Hematopoietic multipotent progenitor cell treated with erythropoietin and hydrocortisone succinate and interleukin-3 and kit ligand, for 4 days (in vitro differentiated cells): ENCODE data around the gene SLC25A25.
A peak's percentile ranks its signal among the peaks of the same experiment; 100 is the strongest.

Experiments used
- DNase-seq: peaks from one replicate; pipeline ENCODE4 v3.0.0-alpha.2; 2015

The SLC25A25 gene

DNA sequence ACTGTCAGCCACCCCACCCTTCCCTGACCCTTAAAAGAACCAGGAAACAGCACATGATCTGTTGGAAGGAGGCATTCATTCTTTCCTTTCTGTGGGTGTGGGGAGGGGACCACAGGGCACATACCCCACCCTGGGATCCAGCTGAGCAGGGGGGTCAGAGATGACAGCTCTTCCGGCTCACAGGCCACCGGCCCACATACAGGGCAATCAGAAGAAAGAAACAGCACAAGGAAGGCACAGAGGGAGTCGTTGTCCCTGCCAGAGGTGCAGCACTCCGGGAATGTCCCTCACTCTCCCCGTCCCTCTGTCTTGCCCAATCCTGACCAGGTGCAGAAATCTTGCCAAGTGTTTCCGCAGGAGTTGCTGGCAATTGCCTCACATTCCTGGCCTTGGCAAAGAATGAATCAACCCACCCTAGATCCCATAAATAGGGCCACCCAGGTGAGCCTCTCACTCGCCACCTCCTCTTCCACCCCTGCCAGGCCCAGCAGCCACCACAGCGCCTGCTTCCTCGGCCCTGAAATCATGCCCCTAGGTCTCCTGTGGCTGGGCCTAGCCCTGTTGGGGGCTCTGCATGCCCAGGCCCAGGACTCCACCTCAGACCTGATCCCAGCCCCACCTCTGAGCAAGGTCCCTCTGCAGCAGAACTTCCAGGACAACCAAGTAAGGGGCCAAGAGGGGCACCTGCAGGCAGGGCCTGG is 81.1 kb downstream of the SLC25A25 start, which contains the start of gene LCN2:
TSS of gene LCN2 (plus strand) at position 453 of the 701 bp plus-strand sequence. CDS start at position 526, 73 bp downstream.
- no peak for DNase-seq

DNA sequence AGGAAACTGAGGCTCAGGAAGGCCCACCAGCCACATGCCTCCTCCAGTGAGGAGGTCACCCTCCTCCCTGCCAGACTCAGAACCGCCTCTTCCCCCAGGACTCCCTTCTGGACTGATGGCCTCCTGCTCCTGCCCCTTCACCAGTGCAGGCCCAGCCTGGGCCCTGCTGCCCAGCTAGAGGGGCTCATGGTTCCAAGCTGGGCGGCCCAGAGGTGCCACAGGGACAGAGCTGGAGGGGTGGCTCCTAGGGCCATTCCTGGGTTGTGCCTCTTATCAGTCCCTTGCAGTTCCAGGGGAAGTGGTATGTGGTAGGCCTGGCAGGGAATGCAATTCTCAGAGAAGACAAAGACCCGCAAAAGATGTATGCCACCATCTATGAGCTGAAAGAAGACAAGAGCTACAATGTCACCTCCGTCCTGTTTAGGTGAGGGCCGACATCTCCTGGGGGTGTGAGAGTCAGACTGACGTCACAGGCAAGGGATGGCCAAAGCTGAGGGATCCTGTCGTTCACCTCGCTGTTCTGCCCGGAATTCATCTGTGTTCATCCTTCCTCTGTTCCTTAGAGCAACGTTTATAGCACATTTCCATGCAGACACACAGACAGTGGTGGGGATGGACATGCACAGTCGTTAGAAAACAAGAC is 82.0 kb downstream of the SLC25A25 start:
- peak; percentile 93 for DNase-seq

DNA sequence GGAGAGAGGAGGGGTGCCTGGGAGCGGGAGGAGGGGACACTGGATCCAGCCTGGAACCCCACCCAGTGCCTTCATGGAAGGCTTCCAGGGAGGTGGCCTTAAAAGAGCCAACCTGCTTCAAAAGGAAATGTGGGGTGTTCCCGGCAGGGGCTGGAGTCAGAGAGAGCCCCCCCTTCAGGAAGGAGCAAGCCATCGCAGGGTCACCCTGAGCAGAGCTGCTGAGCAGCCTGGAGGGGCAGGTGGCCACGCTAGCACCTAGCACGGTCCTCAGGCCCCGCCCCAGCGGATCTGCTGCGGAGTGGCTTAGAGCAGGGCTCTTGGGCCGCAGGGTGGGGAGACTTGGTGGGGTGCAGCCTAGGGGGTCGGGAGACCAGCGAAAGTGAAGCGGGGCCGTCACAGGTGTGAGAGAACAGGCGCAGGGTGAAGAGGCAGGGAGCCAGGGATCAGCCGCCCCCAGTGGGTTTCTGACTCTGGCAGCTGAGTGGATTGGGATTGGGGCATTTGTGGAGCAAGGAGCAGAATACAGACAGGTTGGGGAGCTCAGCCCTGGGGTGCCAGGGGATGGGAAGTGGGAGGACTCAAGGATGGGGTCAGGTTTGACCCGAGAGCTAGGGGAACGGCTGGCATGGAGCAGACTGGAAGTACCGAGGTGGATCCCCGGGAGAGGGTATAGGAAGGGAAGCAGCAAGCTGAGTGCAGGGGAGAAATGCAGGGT is 82.7 kb downstream of the SLC25A25 start:
- DNase-seq: peak; percentile 81

DNA sequence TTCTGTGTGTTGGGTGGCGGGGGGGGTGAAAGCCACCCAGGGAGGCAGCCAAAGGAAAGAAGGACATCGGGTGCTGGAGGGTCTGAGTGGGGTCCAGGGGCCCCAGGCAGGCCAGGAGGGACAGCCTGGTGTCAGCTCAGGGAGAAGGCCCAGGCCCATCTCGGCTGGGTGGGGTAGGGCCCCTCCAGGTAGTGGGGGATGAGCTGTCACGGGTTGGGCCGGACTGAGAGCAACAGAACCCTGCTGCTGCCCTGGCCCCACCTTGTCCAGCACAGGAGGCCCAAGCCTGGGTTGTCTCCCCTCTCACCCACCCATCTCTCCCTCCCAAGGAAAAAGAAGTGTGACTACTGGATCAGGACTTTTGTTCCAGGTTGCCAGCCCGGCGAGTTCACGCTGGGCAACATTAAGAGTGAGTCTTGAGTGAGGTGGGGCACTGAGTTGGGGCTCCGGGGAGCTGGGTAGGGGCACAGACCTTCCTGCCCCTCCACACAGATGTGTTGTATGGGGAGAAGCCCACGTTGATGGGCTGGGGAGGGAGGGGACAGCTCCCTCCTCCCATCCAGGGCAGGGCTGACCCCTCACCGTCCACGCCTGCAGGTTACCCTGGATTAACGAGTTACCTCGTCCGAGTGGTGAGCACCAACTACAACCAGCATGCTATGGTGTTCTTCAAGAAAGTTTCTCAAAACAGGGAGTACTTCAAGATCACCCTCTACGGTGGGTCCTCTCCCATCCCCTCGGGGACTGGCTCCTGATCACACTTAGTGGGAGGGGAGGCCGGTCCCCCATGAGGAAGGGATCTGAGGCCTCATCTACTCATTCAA is 83.5 kb downstream of the SLC25A25 start:
- DNase-seq: no peak

DNA sequence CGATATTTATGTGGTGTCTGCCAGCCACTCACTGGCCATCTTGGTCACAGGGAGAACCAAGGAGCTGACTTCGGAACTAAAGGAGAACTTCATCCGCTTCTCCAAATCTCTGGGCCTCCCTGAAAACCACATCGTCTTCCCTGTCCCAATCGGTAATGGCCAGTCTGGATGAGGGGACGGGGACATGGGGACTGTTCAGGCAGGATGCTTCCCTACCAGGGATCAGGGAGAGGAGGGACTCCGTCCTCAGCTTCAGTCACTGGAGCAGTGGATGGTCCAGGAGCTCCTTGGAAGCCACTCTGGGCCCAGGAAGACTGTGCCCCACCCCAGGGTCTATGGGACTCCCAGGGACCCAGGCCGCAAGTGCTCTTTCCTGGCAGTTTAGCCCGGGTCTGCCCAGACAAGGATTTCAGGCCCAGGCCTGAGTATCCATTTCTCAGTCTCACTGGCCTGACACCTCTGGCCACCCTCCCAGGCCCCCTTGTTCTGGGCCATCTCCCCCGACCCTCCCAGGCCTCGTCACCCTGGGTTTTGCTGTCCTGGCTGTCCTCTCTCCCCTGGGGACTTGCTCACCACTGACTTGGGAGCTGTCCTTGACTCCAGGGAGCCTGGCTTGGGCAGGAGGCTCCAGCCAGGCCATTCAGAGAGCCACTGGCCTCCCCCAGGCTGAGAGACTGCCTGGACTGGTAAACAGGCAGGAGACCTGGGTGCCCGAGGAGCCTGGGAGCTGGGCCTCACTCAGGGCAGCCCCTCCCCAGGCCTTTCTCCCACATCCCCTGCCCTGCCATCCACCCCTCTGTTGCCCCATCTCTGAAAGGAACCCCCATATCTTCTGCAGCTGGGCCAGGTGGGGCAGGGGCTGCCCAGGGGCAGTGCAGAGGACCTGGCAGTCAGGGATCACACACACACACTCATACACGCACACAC is 84.4 kb downstream of the SLC25A25 start:
- no peak for DNase-seq

DNA sequence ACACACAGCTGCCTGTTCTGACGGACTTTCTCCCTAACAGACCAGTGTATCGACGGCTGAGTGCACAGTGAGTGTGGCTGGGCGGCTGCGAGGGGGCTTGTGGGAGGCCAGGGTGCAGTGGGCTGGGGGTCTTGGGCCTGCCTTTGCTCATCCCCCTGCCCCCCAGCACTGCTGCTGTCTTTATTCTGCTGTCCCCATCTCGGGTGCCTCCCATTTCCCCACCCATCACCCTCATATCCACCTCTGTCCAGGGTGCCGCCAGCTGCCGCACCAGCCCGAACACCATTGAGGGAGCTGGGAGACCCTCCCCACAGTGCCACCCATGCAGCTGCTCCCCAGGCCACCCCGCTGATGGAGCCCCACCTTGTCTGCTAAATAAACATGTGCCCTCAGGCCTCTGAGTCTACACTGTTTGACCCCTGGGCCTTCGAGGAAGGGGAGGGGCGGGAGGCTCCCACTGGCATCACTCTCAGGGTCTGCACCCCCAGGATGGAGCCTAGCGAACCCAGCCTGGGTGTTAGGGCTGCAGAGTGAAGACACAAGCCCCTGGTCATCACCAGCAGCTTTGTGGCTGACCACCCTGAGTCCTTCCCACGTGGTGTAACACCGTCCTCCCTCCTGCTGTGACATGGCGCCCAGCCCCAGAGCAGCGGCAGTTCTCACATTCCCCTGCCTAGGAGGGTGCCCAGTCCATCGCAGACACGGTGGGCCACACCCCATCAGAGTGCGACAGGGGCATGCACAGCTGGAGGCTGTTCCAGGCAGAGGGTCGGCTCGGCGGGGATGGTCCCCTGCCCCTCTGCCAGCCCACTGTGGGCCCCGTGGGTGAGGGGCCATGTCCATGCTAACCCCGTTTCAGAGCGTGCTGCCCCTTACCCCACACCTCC is 85.3 kb downstream of the SLC25A25 start:
- no peak for DNase-seq

DNA sequence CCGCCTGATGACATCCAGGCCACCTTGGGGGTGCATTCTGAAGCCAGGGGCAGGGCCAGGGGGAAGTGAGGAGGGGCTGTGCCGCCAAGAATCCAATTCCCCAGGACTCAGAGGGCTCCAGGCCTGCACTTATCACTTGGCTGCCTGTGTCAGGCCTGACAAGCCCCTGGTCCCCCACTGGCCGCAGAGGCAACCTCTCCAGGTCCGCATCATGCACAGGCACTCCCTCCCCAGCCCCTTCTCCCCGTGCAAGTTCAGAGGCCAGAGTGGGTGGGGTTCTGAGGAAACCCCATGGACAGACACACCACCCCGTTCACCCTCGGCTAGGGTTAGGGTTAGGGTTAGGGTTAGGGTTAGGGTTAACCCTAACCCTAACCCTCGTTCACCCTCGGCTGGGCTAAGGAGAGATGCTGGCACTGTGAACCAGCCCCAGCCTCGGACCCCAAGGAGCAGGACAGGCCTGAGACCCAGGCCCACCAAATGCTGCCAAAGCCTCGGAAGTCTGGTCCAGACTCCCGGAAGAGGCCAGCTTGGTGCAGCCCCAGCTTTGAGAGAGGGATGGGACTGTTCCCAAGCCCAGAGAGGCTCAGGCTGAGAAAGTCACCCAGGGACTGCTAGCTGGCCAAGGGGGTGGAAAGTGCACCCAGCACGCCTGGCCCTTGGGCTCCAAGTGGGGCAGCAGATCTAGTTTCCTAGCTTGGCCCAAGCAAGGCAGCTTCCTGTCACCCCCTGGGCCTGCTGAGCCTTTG is 86.1 kb downstream of the SLC25A25 start:
- DNase-seq: no peak

DNA sequence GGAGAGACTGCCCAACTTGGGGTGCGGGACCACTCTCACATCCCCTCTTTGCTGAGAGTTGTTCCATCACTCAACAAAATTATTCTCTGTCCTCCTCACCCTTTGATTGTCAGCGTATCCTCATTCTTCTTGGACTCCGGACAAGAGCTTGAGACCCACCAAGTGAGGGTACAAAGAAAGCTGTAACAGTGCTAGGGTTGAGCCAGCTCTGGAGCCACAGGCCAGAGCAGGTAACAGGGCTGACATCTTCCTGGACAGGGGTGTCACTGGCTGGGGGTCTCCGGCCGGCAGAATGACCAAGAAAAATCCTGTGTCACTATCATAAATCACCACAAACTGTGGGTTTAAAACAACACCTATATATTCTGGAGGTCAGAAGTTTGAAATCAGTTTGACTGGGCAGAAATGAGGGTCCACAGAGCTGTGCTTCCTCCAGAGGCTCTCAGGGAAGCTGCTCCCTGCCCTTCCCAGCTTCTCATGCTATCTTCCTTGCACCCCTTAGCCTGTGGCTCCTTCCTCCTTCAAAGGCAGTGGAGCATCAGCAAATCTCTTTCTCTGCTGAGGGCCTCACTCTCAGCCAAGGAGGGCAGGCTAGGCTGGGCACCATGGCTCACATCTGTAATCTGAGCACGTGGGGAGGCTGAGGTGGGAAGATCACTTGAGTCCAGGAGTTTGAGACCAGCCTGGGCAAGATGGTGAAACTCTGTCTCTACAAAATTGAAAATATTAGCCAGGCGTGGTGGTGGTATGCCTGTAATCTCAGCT is 87.9 kb downstream of the SLC25A25 start:
- DNase-seq: no peak
